Lower lobe of right lung (tissue), 2 donors: ENCODE results near the gene ADGRG1. TPM values are rescaled to one million over a fixed set of nuclear protein-coding genes. Genes with fewer than 3 reads are reported as not detected.

ENCODE experiments used
- ATAC-seq, 2 donors: fragments of 200-7000 bp; cut with Tn5 transposase; one replicate each; pipeline ENCODE4 v1.9.1; 2020 to 2022; ENCODE audit warnings: mild to moderate bottlenecking in 2 of 2, moderate library complexity in 2 of 2
- DNase-seq: peaks from one replicate; pipeline ENCODE4 v3.0.0-alpha.2; 2020
- H3K27ac ChIP-seq: fragments of 200-600 bp; one replicate; pipeline ENCODE4 v1.8.0; 2022
- H3K27me3 ChIP-seq: fragments of 200-600 bp; one replicate; pipeline ENCODE4 v1.8.0; 2022; ENCODE audit warnings: low read depth
- H3K36me3 ChIP-seq: fragments of 200-600 bp; one replicate; pipeline ENCODE4 v1.8.0; 2022; ENCODE audit warnings: mild to moderate bottlenecking
- H3K4me1 ChIP-seq: fragments of 200-600 bp; one replicate; pipeline ENCODE4 v1.8.0; 2022
- H3K4me3 ChIP-seq: fragments of 200-600 bp; one replicate; pipeline ENCODE4 v1.8.0; 2022; ENCODE audit warnings: mild to moderate bottlenecking
- H3K9me3 ChIP-seq: fragments of 200-600 bp; one replicate; pipeline ENCODE4 v1.8.0; 2022
- CTCF ChIP-seq: fragments of 200-600 bp; IDR thresholded peaks from one replicate; pipeline ENCODE4 v1.8.0; 2022; ENCODE audit warnings: antibody characterized with exemption, mild to moderate bottlenecking
- intact Hi-C: fragments of 100-400 bp; cut with DNase I; formaldehyde crosslinking; loops from one replicate; pipeline ENCODE4 v1.11.0; 2022
- total RNA-seq: library from RNA; stranded (reverse); fragmentation: NEBNext Ultra II Directional; extraction: Animal tissue kit (Norgen Biotek cat#: 25700); gene quantifications from one replicate; pipeline ENCODE4 v1.2.1, GENCODE V29; 2021
- donor health status: DM: no; HTN: yes; CAD: no; lungs with severe emphysema.

Gene ADGRG1
- total RNA-seq, 1 donor from 2014 or later, result 37.9 TPM

DNA sequence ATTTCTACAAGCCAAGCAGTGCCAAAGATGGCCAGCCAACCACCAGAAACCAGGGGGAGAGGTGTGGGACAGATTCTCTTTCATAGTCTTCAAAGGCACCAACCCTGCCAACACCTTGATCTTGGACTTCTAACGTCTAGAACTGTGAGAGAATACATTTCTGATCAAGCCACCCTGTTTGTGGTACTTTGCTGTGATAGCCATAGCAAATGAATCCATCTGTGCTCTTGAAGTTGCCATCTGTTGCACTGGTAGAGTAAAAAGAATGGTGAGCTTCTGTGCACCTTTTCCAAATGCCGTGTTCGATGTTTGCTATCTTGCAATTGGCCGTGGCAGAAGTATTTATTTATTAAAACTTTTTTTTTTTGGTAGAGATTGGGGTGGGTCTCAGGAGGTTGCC, 16.7 kb upstream of the ADGRG1 start:
- no peak overlapping the region for H3K27ac ChIP-seq
- DNase-seq, result no peak

GRCh38 chr16:57612494-57612893, 15.9 kb upstream of the ADGRG1 start:
- TF ChIP-seq CTCF, result no peak
- ATAC-seq (no peak), DNase-seq (no peak)
- H3K27me3 ChIP-seq, result no peaks in the 10 kb centered on the region
- H3K27ac ChIP-seq, result no peak overlapping the region
- H3K4me1 ChIP-seq, result peaks cover 14% of the 10 kb centered on the region
- H3K9me3 ChIP-seq, result no peaks in the 10 kb centered on the region
- H3K4me3 ChIP-seq, result no peak overlapping the region
- intact Hi-C loops, result no loop called here
- H3K36me3 ChIP-seq, result no peaks in the 10 kb centered on the region

More for the DNA sequence above, 16.7 kb upstream of the ADGRG1 start:
- H3K36me3 ChIP-seq, result no peaks in the 10 kb centered on the region
- no peaks in the 10 kb centered on the region for H3K27me3 ChIP-seq
- H3K4me1 ChIP-seq, result peaks cover 14% of the 10 kb centered on the region
- ATAC-seq, result no peak
- H3K4me3 ChIP-seq, result no peak overlapping the region
- no peak for TF ChIP-seq CTCF
- no peaks in the 10 kb centered on the region for H3K9me3 ChIP-seq
- intact Hi-C loops, result no loop called here

GRCh38 chr16:57613514-57613913, 14.9 kb upstream of the ADGRG1 start:
- ATAC-seq, result no peak
- Histone ChIP-seq H3K27ac (no peak overlapping the region), H3K36me3 (no peaks in the 10 kb centered on the region), H3K4me1 (peaks cover 20% of the 10 kb centered on the region), H3K9me3 (no peaks in the 10 kb centered on the region), H3K27me3 (no peaks in the 10 kb centered on the region), H3K4me3 (no peak overlapping the region)
- no peak for DNase-seq
- no peak for TF ChIP-seq CTCF
- intact Hi-C loops, result no loop called here

DNA sequence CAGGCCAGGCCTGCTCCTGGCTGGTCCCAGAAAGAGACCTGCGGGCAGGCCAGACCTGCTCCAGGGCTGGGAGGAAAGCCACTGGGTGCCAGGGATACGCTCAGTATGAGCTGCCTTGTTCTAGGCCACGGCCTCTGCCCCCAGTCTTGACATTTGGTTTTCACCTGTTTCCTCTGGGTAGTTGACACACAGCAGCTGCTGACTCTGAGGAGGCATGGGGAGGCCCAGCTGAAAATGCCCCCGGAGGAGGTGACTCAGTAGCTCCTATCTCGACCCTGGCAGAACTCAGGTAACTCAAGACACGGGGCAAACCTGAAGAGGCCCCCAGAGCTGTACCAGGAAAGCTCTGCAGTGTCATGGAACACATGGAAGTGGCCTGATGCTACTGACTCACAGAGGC, 13.9 kb upstream of the ADGRG1 start:
- Histone ChIP-seq H3K4me3 (no peak overlapping the region), H3K4me1 (peaks cover 16% of the 10 kb centered on the region), H3K27ac (no peak overlapping the region), H3K27me3 (no peaks in the 10 kb centered on the region), H3K36me3 (no peaks in the 10 kb centered on the region), H3K9me3 (no peaks in the 10 kb centered on the region)
- no peak for DNase-seq
- TF ChIP-seq CTCF, result no peak
- no peak for ATAC-seq
- intact Hi-C loops, result no loop called here

GRCh38 chr16:57614944-57615343, 13.5 kb upstream of the ADGRG1 start:
- intact Hi-C loops, result no loop called here
- ATAC-seq, result no peak
- no peaks in the 10 kb centered on the region for H3K9me3 ChIP-seq
- no peak for TF ChIP-seq CTCF
- no peak overlapping the region for H3K27ac ChIP-seq
- peaks cover 12% of the 10 kb centered on the region for H3K4me1 ChIP-seq
- no peak for DNase-seq
- no peaks in the 10 kb centered on the region for H3K27me3 ChIP-seq
- no peak overlapping the region for H3K4me3 ChIP-seq
- no peaks in the 10 kb centered on the region for H3K36me3 ChIP-seq

- H3K36me3 ChIP-seq, result no peaks in the 10 kb centered on the region
- DNase-seq, result no peak
- intact Hi-C loops, result no loop called here
- no peaks in the 10 kb centered on the region for H3K9me3 ChIP-seq
- H3K27ac ChIP-seq, result no peak overlapping the region
- H3K27me3 ChIP-seq, result no peaks in the 10 kb centered on the region
- no peak overlapping the region for H3K4me3 ChIP-seq
- H3K4me1 ChIP-seq, result peaks cover 8% of the 10 kb centered on the region
- ATAC-seq, result no peak
- no peak for TF ChIP-seq CTCF
Measured at GRCh38 chr16:57615813-57616212, 12.6 kb upstream of the ADGRG1 start.
